Stimulated activated naive CD4-positive, alpha-beta T cell (primary cell): ENCODE measurements around the gene H1-8.
"Not testable (repeated sequence)": the region's sequence is repeated elsewhere in the genome, so short reads cannot be mapped to it uniquely, and the experiment has no call there.

ENCODE experiments used
- DNase-seq, 6 experiments: peaks; one replicate each; lab custom pipeline; 2025; lab: John Stamatoyannopoulos, UW

The H1-8 gene

GRCh38 chr3:129515108-129515820, 27.7 kb upstream of the H1-8 start:
- DNase-seq: not testable (repeated sequence)

DNA sequence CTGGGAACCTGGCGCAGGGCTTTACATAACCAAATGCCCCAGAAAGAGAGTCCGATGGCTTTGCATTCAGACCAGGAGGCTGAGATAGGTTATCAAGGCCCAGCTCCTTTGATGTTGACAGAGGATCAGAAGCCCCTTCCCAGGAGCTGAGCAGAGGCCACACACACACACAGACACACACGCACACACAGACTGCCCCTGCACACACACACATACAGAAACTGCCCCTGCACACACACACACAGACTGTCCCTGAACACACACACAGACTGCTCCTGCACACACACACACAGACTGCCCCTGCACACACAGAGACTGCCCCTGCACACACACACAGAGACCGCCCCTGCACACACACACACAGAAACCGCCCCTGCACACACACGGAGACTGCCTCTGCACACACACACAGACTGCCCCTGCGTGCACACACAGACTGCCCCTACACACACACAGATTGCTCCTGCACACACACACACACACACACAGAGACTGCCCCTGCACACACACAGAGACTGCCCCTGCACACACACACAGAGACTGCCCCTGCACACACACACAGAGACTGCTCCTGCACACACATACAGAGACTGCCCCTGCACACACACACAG, 27.0 kb upstream of the H1-8 start:
- not testable (repeated sequence) for DNase-seq

- DNase-seq: no peak
These were observed 25.5 kb upstream of the H1-8 start for GRCh38 chr3:129517516-129517915.

DNA sequence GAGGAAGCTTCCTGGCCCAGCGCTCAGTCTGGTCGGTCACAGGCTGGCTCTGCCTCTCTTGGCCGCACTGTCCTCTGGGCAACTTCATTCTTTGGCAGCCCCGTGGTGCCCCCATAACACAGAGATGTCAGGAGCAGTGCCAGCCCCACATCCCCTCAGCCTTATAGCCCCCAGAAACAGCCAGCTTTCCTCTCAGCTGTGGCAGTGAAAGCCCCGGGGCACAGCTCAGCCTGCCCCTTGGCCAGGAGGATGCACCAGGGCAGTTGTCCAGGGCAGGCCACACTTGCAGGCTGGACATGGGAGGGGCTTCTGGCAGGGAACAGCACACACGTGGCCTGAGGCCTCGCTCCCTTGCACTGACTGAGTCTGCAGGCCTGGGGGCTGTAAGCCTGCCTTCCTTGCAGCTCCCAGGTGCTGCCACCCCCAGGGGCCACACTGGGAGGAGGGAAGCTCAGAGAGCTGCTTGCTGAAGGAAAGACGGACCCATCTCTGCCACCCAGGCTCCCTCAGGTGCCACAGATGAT, 24.9 kb upstream of the H1-8 start:
- DNase-seq: no peak

DNA sequence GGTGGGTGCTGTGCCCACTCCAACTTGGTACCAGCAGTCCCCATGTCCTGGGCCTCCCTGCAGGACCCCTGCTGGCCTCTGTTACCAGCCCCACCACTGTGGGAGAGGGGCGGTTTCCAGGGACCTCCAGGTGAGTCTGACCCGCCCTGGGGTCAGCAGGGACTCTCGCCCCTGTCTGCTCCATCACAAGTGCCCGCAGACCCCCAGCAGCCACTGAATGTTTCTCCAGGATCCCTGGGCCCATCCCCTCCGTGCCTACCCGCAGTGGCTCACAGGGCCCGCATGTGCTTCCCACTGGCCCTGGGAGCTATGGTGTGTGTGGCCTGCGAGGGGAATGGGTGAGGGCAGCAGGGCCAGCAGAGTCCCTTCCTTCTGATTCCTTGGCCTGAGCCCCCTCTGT, 24.4 kb upstream of the H1-8 start:
- no peak for DNase-seq

- DNase-seq: no peak
These were observed 23.5 kb upstream of the H1-8 start for GRCh38 chr3:129519449-129519848.

- no peak for DNase-seq
These were observed 22.9 kb upstream of the H1-8 start for GRCh38 chr3:129519896-129520715.

DNA sequence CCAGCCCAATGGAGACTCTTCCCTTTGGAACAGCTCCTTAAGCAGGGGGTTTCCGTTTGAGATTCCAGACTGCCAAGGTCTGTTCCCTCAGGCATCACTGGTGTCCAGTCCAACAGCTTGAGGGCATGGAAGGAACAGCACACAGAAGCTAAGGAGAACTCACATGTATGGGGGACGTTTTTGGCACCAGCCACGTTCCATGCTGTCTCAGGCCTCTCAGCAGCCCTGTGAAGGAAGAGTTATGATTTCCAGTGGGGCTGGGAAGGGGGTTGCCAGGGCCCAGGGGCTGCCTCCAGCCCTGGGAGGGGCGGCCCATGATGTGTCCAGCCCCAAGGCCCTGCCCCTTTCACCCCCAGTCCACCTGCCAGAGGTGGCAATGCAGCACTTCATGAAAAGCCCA, 22.0 kb upstream of the H1-8 start:
- DNase-seq: no peak

GRCh38 chr3:129521611-129522010, 21.4 kb upstream of the H1-8 start:
- no peak for DNase-seq

DNA sequence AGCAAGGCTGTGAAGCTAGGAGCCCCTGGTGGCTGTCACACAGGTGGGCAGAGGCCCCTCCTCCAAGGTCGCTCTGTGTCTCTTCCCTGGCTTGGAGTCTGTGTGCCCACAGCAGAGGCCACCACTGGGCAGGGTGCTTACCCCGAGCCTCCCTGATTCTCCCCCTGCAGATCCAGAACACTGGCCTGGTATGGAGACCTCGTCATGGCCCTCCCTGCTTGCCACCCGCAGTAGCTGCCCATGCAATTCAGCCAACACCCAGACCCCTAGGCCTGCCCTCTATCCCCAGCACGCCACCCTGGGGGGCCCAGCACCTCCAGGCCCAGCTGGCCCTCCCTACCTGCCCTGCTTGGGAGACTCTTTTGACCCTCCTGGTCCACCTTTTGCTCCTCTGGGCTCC, 20.0 kb upstream of the H1-8 start:
- DNase-seq: no peak

GRCh38 chr3:129524081-129524480, 18.9 kb upstream of the H1-8 start:
- DNase-seq: no peak

GRCh38 chr3:129525341-129525968, 17.5 kb upstream of the H1-8 start:
- no peak for DNase-seq

DNA sequence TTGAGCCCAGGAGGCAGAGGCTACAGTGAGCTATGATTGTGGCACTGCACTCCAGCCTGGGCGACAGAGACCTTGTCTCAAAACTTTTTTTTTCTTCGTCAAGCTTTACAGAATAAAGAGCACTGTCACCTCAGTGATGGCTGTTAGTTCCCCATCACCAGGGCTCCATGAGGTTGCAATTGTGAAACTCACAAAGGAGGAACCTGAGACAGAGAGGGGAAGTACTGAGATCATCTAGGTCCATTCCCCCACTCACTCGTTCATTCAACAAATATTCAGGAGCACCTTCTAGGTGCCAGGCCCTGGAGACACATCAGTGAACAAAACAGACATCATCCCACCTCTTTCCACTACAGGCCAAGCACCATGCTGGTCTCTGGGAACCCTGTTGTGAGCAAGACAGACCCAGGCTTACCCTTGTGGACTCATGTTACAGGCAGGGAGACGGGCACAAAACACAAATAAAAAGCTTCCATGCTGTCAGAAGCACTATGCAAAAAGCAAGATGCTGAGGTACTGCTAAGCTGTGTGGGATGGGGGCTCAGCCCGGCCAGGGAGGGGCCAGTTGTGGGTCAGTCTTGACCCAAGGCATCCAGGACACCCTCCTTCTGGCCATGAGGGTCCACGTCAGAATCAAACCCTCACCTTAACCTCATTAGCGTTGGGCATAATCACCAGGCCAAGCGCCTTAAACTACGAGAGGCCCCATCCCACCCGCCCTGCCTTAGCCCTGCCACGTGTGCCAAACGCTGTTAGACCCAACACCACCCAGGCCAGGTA, 16.7 kb upstream of the H1-8 start:
- DNase-seq: no peak

DNA sequence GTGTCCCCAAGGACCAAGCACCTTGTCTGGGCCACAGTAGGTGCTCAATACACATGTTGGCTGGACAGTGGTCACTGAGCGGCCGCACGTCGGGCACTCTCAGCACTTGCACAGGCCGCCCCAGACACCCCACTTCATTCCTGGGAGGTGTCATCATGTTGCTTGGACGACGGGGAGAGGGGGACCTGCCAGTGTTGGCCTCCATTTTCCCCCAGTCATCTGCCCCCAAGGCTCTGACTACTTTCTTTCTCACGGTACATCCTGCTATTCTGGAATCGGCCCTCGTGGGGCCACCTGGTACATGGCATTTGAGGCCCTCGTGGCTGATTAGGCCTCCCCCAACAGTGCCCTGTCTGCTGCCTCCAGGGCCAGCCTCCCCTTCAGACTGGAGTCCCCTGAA, 15.7 kb upstream of the H1-8 start:
- no peak for DNase-seq

DNA sequence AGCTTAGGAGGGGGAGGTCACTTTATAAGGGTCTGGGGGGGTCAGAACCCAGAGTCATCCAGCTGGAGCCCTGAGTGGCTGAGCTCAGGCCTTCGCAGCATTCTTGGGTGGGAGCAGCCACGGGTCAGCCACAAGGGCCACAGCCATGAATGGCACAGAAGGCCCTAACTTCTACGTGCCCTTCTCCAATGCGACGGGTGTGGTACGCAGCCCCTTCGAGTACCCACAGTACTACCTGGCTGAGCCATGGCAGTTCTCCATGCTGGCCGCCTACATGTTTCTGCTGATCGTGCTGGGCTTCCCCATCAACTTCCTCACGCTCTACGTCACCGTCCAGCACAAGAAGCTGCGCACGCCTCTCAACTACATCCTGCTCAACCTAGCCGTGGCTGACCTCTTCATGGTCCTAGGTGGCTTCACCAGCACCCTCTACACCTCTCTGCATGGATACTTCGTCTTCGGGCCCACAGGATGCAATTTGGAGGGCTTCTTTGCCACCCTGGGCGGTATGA, 14.3 kb upstream of the H1-8 start, which contains the start of gene RHO:
Gene RHO (plus strand): TSS at position 51 of the 512 bp plus-strand sequence. CDS start 95 bp downstream, at position 146.
- DNase-seq: no peak

GRCh38 chr3:129529436-129530210, 13.4 kb upstream of the H1-8 start:
- no peak for DNase-seq

DNA sequence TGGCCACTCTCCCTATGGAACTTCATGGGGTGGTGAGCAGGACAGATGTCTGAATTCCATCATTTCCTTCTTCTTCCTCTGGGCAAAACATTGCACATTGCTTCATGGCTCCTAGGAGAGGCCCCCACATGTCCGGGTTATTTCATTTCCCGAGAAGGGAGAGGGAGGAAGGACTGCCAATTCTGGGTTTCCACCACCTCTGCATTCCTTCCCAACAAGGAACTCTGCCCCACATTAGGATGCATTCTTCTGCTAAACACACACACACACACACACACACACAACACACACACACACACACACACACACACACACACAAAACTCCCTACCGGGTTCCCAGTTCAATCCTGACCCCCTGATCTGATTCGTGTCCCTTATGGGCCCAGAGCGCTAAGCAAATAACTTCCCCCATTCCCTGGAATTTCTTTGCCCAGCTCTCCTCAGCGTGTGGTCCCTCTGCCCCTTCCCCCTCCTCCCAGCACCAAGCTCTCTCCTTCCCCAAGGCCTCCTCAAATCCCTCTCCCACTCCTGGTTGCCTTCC, 12.7 kb upstream of the H1-8 start:
- no peak for DNase-seq

DNA sequence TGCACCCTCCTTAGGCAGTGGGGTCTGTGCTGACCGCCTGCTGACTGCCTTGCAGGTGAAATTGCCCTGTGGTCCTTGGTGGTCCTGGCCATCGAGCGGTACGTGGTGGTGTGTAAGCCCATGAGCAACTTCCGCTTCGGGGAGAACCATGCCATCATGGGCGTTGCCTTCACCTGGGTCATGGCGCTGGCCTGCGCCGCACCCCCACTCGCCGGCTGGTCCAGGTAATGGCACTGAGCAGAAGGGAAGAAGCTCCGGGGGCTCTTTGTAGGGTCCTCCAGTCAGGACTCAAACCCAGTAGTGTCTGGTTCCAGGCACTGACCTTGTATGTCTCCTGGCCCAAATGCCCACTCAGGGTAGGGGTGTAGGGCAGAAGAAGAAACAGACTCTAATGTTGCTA, 12.2 kb upstream of the H1-8 start:
- no peak for DNase-seq

- no peak for DNase-seq
These were observed 11.3 kb upstream of the H1-8 start for GRCh38 chr3:129531699-129532098.

DNA sequence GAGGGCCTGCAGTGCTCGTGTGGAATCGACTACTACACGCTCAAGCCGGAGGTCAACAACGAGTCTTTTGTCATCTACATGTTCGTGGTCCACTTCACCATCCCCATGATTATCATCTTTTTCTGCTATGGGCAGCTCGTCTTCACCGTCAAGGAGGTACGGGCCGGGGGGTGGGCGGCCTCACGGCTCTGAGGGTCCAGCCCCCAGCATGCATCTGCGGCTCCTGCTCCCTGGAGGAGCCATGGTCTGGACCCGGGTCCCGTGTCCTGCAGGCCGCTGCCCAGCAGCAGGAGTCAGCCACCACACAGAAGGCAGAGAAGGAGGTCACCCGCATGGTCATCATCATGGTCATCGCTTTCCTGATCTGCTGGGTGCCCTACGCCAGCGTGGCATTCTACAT, 10.7 kb upstream of the H1-8 start:
- DNase-seq: no peak
